ENCODE results near the gene ODF2.

DNA sequence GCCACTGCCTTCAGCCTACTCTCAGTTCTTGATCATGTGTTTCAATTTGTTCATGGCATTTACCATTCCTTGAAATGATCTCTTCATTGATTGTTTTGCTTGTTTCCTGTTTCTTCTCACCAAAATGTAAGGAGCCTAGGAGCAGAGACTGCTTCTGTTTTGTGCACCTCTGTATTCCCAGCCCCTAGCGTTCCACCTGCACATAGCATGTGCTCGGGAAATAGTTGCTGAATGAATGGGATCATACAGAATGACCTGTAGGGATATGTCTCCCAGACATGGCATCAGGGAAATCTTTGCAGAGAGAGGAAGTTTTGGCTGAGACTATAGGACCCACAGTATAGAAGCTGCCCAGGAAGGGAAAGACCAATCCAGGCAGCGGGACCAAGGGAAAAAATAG, 41.3 kb upstream of the ODF2 start:
- TF ChIP-seq, protein P1, sequence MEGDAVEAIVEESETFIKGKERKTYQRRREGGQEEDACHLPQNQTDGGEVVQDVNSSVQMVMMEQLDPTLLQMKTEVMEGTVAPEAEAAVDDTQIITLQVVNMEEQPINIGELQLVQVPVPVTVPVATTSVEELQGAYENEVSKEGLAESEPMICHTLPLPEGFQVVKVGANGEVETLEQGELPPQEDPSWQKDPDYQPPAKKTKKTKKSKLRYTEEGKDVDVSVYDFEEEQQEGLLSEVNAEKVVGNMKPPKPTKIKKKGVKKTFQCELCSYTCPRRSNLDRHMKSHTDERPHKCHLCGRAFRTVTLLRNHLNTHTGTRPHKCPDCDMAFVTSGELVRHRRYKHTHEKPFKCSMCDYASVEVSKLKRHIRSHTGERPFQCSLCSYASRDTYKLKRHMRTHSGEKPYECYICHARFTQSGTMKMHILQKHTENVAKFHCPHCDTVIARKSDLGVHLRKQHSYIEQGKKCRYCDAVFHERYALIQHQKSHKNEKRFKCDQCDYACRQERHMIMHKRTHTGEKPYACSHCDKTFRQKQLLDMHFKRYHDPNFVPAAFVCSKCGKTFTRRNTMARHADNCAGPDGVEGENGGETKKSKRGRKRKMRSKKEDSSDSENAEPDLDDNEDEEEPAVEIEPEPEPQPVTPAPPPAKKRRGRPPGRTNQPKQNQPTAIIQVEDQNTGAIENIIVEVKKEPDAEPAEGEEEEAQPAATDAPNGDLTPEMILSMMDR (IDR thresholded peaks at IDR 0.05): no peak
- TF ChIP-seq GATA2 (CRISPR knock-in tag; IDR thresholded peaks at IDR 0.05) (no peak), TAF1 (IDR thresholded peaks at IDR 0.05; ENCODE audit: borderline replicate concordance, low read depth, low read length) (no peak), YY1 (IDR thresholded peaks at IDR 0.05; ENCODE audit: low read depth) (no peak)
- TF ChIP-seq, protein P2, sequence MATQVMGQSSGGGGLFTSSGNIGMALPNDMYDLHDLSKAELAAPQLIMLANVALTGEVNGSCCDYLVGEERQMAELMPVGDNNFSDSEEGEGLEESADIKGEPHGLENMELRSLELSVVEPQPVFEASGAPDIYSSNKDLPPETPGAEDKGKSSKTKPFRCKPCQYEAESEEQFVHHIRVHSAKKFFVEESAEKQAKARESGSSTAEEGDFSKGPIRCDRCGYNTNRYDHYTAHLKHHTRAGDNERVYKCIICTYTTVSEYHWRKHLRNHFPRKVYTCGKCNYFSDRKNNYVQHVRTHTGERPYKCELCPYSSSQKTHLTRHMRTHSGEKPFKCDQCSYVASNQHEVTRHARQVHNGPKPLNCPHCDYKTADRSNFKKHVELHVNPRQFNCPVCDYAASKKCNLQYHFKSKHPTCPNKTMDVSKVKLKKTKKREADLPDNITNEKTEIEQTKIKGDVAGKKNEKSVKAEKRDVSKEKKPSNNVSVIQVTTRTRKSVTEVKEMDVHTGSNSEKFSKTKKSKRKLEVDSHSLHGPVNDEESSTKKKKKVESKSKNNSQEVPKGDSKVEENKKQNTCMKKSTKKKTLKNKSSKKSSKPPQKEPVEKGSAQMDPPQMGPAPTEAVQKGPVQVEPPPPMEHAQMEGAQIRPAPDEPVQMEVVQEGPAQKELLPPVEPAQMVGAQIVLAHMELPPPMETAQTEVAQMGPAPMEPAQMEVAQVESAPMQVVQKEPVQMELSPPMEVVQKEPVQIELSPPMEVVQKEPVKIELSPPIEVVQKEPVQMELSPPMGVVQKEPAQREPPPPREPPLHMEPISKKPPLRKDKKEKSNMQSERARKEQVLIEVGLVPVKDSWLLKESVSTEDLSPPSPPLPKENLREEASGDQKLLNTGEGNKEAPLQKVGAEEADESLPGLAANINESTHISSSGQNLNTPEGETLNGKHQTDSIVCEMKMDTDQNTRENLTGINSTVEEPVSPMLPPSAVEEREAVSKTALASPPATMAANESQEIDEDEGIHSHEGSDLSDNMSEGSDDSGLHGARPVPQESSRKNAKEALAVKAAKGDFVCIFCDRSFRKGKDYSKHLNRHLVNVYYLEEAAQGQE (IDR thresholded peaks at IDR 0.05; ENCODE audit: low read depth, low read length): no peak
- TF ChIP-seq, protein P3, sequence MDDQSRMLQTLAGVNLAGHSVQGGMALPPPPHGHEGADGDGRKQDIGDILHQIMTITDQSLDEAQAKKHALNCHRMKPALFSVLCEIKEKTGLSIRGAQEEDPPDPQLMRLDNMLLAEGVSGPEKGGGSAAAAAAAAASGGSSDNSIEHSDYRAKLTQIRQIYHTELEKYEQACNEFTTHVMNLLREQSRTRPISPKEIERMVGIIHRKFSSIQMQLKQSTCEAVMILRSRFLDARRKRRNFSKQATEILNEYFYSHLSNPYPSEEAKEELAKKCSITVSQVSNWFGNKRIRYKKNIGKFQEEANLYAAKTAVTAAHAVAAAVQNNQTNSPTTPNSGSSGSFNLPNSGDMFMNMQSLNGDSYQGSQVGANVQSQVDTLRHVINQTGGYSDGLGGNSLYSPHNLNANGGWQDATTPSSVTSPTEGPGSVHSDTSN (IDR thresholded peaks at IDR 0.05): no peak
